ENCODE measurements around the gene MITD1. TPM values are rescaled to one million over a fixed set of nuclear protein-coding genes. Genes with fewer than 3 reads are reported as not detected.

The MITD1 gene
- total and polyA plus RNA-seq, 2 of the 13 experiments (the other 11 are each of a cell fraction or from before 2014, with no cell fraction given): 17.8 to 43.7 TPM

- no peak for TF ChIP-seq HNF1A (IDR thresholded peaks at IDR 0.05; ENCODE audit: low read depth)
- TF ChIP-seq HNF1A (CRISPR knock-in tag; IDR thresholded peaks at IDR 0.05; ENCODE audit: borderline replicate concordance): no peak; the same call in 1 of the 2 replicates
- no peak for TF ChIP-seq CAMTA2 (CRISPR knock-in tag; IDR thresholded peaks at IDR 0.05; ENCODE audit: borderline replicate concordance)
- TF ChIP-seq SIX4 (CRISPR knock-in tag; IDR thresholded peaks at IDR 0.05): no peak
- no peak for TF ChIP-seq ZNF570 (CRISPR knock-in tag; IDR thresholded peaks at IDR 0.05; ENCODE audit: borderline replicate concordance)
- no peak for TF ChIP-seq ZFP37 (CRISPR knock-in tag; IDR thresholded peaks at IDR 0.05; ENCODE audit: borderline replicate concordance)
- TF ChIP-seq ZNF362 (CRISPR knock-in tag; IDR thresholded peaks at IDR 0.05; ENCODE audit: borderline replicate concordance): no peak; the same call in none of the 2 replicates
- TF ChIP-seq ZNF12 (CRISPR knock-in tag; IDR thresholded peaks at IDR 0.05): peak; percentile 46; the same call in 1 of the 2 replicates
- TF ChIP-seq CCAR2 (optimal IDR thresholded peaks at IDR 0.05; ENCODE audit: low read depth, low read length): no peak
- no peak for TF ChIP-seq KLF9 (CRISPR knock-in tag; IDR thresholded peaks at IDR 0.05; ENCODE audit: low read depth)
- no peak; the same call in 1 of the 2 replicates for TF ChIP-seq MEIS1 (CRISPR knock-in tag; IDR thresholded peaks at IDR 0.05; ENCODE audit: borderline replicate concordance)
- TF ChIP-seq ZNF788 (CRISPR knock-in tag; IDR thresholded peaks at IDR 0.05; ENCODE audit: borderline replicate concordance): peak; percentile 68; the same call in 1 of the 2 replicates
- TF ChIP-seq IRF9 (CRISPR knock-in tag; IDR thresholded peaks at IDR 0.05; ENCODE audit: borderline replicate concordance): peak; percentile 90
- TF ChIP-seq ZNF589 (CRISPR knock-in tag; conservative IDR thresholded peaks at IDR 0.05): no peak
- no peak for TF ChIP-seq ZNF550 (CRISPR knock-in tag; IDR thresholded peaks at IDR 0.05; ENCODE audit: borderline replicate concordance)
- TF ChIP-seq TAF1 (CRISPR knock-in tag; IDR thresholded peaks at IDR 0.05): peak; percentile 93
- TF ChIP-seq FOSL1 (CRISPR knock-in tag; IDR thresholded peaks at IDR 0.05; ENCODE audit: borderline replicate concordance): 0 out of 2 replicates have a peak, but pooled peaks have one; percentile 36
- peak; percentile 92; the same call in 1 of the 2 replicates for TF ChIP-seq ZNF737 (CRISPR knock-in tag; IDR thresholded peaks at IDR 0.05; ENCODE audit: borderline replicate concordance)
- TF ChIP-seq PAXIP1 (CRISPR knock-in tag; conservative IDR thresholded peaks at IDR 0.05): no peak; the same call in 1 of the 2 replicates
These were observed 40.1 kb downstream of the MITD1 start (continued) for GRCh38 chr2:99140860-99141109.

All from HepG2 (cell line).